GM19025 (cell line): Measurements from ENCODE around the gene USP6.
"Not testable (repeated sequence)": the region's sequence is repeated elsewhere in the genome, so short reads cannot be mapped to it uniquely, and the experiment has no call there.

ENCODE experiments used
- ATAC-seq: cut with Tn5 transposase; IDR thresholded peaks from one replicate; pipeline ENCODE4 v1.9.1; 2021; ENCODE audit warnings: mild to moderate bottlenecking, low read depth, moderate library complexity; ENCODE audit not compliant: unreplicated experiment

Gene USP6

DNA sequence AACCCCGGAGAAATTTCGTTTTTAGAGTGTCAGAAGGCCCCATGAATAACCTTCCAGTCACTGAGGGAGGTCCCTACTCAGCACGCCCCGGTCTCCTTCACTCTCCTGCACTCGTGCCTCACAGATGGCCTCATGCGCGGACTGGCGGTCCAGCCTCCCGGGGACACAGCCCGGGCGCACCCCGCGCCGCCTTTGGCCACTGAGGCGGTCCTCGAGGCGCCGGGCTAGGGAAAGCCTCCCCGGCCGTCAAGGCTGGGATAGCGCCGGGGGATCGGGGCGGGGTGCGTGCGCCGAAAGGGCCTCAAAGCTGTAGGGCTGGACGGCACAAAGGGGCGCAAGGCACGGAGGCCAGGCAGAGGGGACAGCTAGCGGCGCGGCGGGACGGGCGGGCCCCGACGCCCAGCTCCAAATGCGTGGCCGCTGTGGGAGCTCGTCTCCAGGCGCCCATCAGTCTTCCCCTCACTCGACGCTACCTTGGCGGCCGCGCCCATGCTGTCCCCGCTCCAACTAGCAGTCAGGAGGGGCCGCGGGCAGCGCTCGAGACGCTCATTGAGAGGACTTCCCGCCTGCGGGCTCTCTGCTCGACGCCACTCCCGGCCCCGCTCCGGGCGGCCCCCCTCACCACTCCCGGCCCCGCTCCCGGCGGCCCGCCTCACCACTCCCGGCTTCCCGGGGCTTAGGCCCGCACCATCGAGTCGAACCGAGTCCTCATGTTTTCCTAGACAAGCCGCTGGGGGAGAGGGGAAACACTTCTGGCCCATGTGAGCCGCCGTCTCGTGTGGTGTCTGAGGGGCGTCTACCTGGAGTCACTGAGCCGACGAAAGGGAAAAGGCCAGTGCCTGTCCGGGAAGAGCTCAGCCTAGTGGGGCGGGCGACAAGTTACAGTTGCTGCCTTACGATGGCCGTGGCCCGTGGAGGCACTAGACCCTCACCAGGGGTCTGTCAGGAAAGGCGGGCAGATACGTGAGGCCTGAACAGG is at the start of gene USP6:
TSS of gene USP6 (plus strand) at position 360 of the 979 bp plus-strand sequence. CDS start 14,336 bp downstream, outside the sequence.
- ATAC-seq = no peak

DNA sequence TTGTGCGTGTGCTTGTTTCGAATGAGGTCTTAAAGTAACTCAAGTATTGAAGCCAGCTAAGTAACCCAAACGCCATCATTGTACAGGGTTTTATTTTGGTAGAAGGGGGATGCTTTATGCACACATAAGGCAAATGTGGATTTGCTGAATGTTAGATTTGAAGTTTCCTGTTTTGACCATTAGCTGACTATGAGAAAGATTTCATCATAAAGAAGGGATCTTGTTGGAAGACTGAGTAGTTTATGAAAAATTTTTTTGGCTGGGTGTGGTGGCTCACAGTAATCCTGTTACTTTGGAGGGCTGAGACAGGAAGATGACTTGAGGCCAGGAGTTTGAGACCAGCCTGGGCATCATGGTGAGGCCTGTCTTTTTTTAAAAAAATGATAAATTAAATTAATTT is 47.6 kb upstream of the USP6 start:
- no peak for ATAC-seq

DNA sequence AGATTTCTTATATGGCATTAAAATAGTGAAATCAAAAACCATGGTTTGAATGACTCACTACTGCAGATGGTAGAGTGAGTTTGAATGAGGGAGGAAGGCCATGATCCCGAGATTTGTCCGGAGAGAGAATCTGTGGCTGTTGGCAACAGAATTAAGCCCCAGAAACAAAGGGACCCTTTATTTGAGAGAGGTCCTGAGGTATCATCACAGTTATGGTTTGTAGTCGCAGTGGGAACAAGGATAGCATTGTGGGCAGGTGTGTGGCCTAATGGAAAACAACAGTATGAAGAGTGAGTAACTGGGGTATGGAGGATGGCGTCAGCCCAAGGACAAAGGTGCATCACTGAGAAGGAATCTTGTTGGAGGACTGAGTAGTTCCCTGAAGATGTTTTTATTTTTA is 46.1 kb upstream of the USP6 start:
- no peak for ATAC-seq

DNA sequence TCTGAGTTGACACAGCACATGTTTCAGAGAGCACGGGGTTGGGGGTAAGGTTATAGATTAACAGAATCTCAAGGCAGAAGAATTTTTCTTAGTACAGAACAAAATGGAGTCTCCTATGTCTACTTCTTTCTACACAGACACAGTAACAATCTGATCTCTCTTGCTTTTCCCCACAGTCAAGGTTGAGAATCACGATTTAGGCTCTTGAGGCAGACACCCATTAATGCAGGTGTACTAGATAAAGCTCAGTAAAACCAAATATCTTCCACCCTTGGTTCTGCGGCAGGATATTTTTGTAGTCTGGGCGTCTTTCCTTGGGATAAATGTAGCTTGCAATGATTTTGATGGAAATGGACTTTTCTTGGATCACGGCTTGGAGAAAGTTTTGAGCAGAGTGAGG is 40.4 kb upstream of the USP6 start:
- ATAC-seq = not testable (repeated sequence)

DNA sequence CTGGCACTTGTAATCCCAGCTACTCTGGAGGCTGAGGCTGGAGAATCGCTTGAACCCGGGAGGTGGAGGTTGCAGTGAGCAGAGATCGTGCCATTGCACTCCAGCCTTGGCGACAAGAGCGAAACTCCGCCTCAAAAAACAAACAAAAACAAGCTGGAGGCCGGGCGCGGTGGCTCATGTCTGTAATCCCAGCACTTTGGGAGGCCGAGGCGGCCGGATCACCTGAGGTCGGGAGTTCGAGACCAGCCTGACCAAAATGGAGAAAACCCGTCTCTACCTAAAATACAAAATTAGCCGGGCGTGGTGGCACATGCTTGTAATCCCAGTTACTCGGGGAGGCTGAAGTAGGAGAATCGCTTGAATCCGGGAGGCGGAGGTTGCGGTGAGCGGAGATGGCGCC is 38.6 kb upstream of the USP6 start:
- ATAC-seq = not testable (repeated sequence)

DNA sequence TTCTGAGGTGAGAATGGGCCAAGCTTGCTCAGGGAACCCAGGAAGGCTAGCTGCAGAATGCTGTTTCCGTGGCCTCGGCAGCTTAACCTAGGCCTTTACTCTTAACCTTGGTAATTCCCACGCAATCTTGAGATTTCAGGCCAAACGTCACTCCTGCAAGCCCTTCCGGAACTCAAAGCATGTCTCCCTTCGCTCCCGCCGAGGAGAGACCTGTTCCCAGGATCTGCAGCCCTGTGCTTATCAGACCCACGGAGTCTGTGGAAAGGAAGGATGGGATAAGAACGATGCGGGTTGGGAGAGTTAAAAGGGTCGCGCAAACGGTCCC is 38.1 kb upstream of the USP6 start:
- no peak for ATAC-seq

- peak; percentile 74 for ATAC-seq
Observed at GRCh38 chr17:5078106-5079028, 37.5 kb upstream of the USP6 start, which contains the start of gene ZFP3. Gene ZFP3 (plus strand): TSS chr17:5078467. CDS start chr17:5091505, 13,038 bp downstream.

DNA sequence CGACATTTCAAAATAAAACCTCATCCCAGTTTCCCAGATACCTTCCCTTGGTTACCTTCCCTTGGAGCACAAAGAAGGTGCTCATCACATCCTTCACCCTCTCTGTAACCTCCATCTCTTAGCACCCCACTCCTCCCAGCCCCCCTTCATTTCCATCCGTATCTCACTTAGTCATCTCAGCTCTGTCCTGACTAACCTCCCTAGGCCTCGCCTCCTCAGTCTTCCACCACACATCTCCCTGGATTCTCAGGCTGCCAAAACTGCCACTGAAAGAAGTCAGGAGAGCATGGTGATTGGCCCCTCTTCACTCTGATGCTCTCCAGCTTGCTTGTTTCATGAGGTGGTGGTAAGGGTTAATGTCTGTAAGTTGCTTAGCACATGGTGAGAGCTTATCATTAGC is 35.2 kb upstream of the USP6 start:
- ATAC-seq = no peak

DNA sequence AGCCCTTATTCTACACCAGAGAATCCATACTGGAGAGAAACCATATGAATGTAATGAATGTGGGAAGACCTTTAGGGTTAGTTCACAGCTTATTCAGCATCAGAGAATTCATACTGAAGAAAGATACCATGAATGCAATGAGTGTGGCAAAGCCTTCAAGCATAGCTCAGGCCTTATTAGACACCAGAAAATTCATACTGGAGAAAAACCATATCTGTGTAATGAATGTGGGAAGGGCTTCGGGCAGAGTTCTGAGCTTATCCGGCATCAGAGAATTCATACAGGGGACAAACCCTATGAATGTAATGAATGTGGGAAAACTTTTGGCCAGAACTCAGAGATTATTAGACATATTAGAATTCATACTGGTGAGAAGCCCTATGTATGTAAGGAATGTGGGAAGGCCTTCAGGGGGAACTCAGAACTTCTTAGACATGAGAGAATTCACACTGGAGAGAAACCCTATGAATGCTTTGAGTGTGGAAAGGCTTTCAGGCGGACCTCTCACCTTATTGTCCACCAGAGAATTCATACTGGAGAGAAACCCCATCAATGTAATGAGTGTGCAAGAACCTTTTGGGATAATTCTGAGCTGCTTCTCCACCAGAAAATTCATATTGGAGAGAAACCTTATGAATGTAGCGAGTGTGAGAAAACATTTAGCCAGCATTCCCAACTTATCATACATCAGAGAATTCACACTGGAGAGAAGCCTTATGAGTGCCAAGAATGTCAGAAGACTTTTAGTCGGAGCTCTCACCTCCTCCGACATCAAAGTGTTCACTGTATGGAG is 23.4 kb upstream of the USP6 start:
- no peak for ATAC-seq

GRCh38 chr17:5096731-5097100 is 19.1 kb upstream of the USP6 start:
- ATAC-seq = no peak

DNA sequence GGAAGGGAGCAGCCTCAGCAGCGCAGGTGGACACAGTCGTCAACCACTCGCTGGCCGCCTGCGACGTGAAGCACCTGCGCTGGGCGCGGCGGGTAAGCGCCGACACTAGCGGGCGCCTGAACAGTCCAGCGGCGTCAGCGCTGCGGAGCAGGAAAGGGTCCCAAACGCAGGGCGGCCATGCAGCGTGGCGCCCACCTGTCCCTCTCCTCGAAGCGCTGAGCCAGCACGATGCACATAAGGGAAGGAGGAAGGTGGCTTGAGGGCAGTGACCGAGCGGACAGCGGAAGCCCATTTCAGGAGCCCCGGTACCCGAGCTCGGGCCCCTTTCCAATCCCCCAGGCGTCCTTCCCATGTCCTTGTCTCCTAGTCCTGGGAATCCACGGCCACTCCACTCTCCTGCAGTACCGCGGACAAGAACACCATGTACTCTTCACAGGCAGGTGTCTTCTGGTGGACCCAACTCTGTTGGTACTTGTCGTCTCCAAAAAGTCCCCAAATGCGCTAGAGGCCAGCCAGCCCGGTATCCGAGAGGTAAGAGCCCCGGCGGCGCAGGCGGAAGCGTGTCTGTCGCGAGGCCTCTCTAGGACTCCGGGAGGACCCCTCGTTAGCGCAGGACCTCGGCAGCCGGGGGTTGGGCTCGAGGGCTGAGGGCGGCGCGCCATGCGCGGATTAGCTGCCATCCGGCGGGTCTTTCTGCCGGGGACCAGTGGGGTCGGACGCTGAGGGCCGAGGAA is 18.6 kb upstream of the USP6 start:
- no peak for ATAC-seq

GRCh38 chr17:5099271-5099670 is 16.6 kb upstream of the USP6 start:
- no peak for ATAC-seq

DNA sequence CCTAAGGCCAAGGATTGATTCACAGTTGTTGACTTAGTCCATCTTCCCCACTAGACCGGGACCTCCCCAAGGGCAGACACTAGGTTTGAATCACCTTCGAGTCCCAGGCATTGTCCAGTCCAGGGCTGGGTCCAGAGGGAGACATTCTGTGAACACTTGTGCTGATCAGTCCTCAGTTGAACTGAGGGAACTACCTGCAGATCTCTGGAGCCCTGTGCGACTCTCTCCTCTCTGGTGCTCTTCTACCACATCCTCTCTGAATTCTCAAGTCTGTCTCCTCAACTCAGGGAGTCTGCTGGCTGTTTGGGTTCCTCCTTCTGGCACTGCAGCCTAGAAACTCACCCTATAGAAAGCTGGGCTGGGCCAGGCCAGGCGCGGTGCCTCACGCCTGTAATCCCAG is 15.0 kb upstream of the USP6 start:
- ATAC-seq = no peak

DNA sequence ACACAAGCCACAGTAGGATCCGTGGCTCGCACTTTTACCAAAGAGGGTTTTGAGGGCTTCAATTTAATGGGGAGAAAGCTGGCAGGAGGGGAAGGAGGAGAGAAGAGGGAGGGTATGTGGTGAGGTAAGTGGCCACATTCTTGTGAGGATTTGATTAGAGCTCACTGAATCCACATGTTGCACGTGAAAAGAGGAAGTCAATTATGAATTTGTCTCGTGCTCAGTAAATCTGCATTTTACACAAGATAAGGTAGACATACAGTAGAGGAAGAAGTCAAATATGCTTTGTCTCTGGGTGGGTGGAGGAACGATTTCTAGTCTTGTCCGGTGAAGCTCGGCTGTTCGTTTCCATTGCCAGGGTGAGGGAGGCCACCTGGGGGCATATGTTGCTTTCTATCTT is 5.0 kb upstream of the USP6 start:
- ATAC-seq = no peak

- peak; percentile 78 for ATAC-seq
Observed at GRCh38 chr17:5111402-5112204, 4.2 kb upstream of the USP6 start, which contains the start of gene ZNF232. Gene ZNF232 (minus strand): TSS chr17:5111878. CDS start chr17:5111822, 56 bp downstream.

GRCh38 chr17:5118219-5118618 is 2.4 kb downstream of the USP6 start:
- no peak for ATAC-seq

DNA sequence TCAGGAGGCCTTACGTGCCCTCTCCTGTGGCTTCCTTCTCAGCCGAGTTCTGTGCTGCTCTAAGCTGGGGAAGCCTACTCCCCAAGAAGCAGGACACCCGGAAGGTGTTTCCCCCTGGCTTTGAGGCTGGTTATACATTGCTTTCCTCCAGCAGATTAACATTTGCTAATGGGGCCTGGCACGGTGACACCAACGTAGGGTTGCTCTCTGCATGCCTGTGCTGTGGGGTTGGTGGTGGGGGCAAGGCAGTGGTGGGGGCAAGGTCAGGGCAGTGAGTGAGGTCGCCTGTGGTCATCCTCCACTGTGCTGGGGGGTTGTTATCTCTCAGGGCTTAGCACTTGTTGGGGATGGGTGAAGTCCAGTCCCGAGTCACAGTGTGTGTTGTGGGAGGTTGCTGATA is 4.2 kb downstream of the USP6 start:
- no peak for ATAC-seq

- ATAC-seq = not testable (repeated sequence)
Observed at GRCh38 chr17:5120436-5121185, 4.8 kb downstream of the USP6 start.
